GM12874 (cell line): ENCODE measurements around the gene DTD2.

Source experiments
- TF ChIP-seq, protein P1 (sequence below): IDR thresholded peaks from 2 replicates; pipeline ENCODE4 v1.5.1; 2011; ENCODE audit warnings: low read depth, mild to moderate bottlenecking, control low read depth, low read length, moderate library complexity; ENCODE audit not compliant: insufficient read depth

DTD2 gene

DNA sequence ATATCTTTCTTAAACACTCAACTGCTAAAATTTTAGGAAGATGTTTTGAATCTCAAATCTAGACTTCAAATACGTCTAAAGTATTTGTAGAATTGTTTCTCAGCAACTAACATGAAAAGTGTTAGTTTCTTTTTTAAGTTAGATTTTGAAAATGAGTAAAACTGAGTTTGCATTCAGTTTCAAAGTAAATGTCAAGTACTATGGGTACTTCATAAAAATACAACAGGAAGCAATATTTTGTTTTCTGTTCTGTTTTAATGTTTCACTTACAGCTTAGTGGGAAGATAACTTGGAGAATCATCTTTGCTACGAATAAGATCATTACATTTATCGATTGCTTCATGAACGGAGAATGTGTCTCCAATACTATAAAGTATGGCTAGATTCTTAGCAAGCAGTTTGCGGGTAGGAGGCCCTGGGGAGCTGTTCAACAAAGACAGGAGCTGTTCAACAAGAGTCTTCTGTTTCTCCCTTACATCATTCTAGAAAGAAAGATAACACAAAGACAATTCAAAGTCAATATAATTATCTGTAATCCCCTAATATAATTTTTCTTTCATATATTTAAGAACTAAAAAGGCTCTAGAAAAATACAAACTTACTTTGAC lies 57.2 kb downstream of the DTD2 start:
- TF ChIP-seq, protein P1, sequence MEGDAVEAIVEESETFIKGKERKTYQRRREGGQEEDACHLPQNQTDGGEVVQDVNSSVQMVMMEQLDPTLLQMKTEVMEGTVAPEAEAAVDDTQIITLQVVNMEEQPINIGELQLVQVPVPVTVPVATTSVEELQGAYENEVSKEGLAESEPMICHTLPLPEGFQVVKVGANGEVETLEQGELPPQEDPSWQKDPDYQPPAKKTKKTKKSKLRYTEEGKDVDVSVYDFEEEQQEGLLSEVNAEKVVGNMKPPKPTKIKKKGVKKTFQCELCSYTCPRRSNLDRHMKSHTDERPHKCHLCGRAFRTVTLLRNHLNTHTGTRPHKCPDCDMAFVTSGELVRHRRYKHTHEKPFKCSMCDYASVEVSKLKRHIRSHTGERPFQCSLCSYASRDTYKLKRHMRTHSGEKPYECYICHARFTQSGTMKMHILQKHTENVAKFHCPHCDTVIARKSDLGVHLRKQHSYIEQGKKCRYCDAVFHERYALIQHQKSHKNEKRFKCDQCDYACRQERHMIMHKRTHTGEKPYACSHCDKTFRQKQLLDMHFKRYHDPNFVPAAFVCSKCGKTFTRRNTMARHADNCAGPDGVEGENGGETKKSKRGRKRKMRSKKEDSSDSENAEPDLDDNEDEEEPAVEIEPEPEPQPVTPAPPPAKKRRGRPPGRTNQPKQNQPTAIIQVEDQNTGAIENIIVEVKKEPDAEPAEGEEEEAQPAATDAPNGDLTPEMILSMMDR = no peak
